Lower leg skin (tissue), 4 donors: ENCODE data around the gene ALPK1. TPM values are rescaled to one million over a fixed set of nuclear protein-coding genes. Genes with fewer than 3 reads are reported as not detected.

Source experiments
- DNase-seq, 2 donors: peaks; one replicate each; pipeline ENCODE4 v3.0.0-alpha.2; 2019; ENCODE audit warnings: low spot score in 2 of 2
- H3K4me3 ChIP-seq: fragments of 200-600 bp; sonication (generic); 2 replicates; pipeline ENCODE4 v1.5.1; 2017; ENCODE audit warnings: mild to moderate bottlenecking, low read depth; ENCODE audit not compliant: poor library complexity, severe bottlenecking
- POLR2A ChIP-seq, 2 donors: fragments of 450-650 bp; IDR thresholded peaks; one replicate each; pipeline ENCODE4 v1.6.1; 2016 to 2017; ENCODE audit warnings: antibody characterized with exemption in 2 of 2, mild to moderate bottlenecking in 1 of 2, moderate library complexity in 1 of 2
- WGBS, 2 donors: methylation state at CpG; one replicate each; pipeline ENCODE4 v1.1.5; 2018; 5-methylcytosine and 5-hydroxymethylcytosine counted together
- intact Hi-C: fragments of 100-400 bp; cut with DNase I; formaldehyde crosslinking; loops from one replicate; pipeline ENCODE4 v1.15.0; 2023; ENCODE audit warnings: low total_unique reads
- total RNA-seq, 4 donors: library from RNA; depleted of rRNA; stranded (reverse); fragments of >200 nt; gene quantifications; one replicate each; pipeline ENCODE4 v1.1.0, GENCODE V29; 2016
- TF ChIP-seq, protein P1 (sequence below), 3 donors: fragments of 450-650 bp; IDR thresholded peaks; one replicate each; pipeline ENCODE4 v1.5.1; 2016; ENCODE audit warnings: antibody characterized with exemption in 3 of 3, mild to moderate bottlenecking in 3 of 3, moderate library complexity in 2 of 3

The ALPK1 gene
- total RNA-seq, 4 donors from 2014 or later = 15.9 to 24.0 (median 19.7) TPM

DNA sequence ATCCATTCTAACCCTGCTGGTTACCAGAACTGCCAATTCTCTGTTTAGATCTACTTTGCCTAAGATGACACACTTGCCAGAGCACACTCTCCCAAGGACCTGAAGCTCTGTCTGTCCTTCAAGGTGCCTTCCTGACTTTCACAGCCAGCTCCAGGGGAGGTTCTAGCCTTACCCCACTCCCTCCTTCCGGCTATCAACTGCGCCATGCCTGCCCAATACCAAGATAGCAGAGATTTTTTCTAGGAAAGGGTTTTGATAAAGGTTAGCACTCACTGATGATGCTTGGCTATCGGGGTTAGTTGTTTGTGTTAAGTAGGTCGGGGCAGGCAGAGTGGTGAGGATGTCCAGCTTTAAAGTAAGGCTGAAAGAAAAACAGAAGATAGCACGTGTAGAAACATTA lies 14.3 kb downstream of the ALPK1 start:
- intact Hi-C loops = no loop called here
- WGBS, 2 donors = 87 to 94% methylated on average over 5 of the region's 5 CpGs
- TF ChIP-seq, protein P1, sequence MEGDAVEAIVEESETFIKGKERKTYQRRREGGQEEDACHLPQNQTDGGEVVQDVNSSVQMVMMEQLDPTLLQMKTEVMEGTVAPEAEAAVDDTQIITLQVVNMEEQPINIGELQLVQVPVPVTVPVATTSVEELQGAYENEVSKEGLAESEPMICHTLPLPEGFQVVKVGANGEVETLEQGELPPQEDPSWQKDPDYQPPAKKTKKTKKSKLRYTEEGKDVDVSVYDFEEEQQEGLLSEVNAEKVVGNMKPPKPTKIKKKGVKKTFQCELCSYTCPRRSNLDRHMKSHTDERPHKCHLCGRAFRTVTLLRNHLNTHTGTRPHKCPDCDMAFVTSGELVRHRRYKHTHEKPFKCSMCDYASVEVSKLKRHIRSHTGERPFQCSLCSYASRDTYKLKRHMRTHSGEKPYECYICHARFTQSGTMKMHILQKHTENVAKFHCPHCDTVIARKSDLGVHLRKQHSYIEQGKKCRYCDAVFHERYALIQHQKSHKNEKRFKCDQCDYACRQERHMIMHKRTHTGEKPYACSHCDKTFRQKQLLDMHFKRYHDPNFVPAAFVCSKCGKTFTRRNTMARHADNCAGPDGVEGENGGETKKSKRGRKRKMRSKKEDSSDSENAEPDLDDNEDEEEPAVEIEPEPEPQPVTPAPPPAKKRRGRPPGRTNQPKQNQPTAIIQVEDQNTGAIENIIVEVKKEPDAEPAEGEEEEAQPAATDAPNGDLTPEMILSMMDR (IDR thresholded peaks at IDR 0.05) = no peak
- TF ChIP-seq POLR2A (IDR thresholded peaks at IDR 0.05) = no peak

DNA sequence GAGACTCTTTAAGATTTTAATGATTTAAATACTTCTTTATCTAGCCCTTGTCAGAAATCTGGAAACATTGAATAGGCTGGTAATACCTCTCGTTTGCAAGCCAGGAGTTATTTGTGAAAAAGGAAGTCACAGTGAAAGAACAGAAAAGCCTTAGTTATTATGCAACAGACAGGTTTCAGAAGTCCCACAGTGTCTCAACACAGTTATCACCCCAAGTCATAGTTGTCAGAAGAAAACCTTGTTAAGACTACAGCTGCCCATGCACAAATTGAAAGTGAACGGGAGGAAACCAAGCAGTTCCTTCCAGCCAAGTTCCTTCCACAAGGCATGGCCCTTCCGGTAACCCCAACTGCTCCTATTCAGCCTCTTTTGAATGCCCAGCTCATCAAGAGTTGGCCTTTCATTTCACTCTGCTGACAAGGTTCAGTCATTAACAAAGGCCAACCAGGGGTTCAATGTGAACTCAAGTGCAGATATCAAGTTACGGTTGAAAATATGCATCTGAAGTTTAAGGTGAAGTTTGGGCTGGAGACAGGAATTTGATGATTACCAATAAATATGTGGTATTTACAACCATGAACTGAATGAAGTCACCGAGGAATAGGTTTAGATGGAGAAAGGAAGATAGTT lies 15.6 kb downstream of the ALPK1 start:
- TF ChIP-seq POLR2A (IDR thresholded peaks at IDR 0.05) = no peak
- TF ChIP-seq, protein P1 (IDR thresholded peaks at IDR 0.05) = no peak
- whole genome bisulfite sequencing, 2 donors = 88 to 91% methylated on average over 5 of the region's 5 CpGs
- DNase-seq = no peak
- intact Hi-C loops = no loop called here
- no peak overlapping the region for H3K4me3 ChIP-seq

More for the DNA sequence above, 14.3 kb downstream of the ALPK1 start:
- H3K4me3 ChIP-seq = no peak overlapping the region
- DNase-seq = no peak

DNA sequence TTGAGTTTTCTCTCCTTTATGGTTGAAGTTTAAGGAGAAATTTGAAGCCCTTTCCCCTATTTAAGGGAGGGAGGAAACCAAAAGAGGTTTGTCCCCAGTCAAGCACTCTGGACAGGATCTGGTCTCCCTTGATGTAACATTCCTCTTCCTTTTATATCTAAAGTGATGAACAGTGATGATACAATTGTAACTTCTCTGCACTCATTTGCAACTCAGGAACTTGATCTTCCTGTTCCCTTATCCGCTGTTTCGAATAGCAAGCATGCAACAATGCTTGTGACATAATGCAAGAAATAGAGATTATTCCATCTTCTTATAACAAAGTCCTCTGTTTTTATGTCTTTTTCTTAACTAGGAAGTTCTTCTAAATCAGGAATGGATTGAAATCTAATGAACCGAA lies 18.3 kb downstream of the ALPK1 start:
- intact Hi-C loops = no loop called here
- TF ChIP-seq POLR2A (IDR thresholded peaks at IDR 0.05) = no peak
- TF ChIP-seq, protein P1 (IDR thresholded peaks at IDR 0.05) = no peak
- no peak for DNase-seq
- 73 to 78% methylated on average over 3 of the region's 3 CpGs for WGBS, 2 donors
- no peak overlapping the region for H3K4me3 ChIP-seq

DNA sequence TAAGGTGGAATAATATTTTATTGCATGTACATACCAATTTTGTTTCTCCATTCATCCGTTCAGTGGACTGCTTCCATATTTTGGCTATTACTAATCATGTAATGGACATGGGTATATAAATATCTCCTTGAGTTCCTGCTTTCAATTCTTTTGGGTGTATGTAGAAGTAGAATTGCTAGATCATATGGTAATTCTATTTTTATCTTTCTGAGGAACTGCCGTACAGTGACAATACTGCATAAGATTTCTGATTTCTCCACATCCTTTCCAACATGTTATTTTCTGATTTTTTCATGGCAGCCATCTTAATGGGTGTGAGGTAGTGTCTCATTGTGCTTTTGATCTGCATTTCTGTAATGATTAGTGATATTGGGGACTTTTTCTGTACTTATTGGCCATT lies 19.2 kb downstream of the ALPK1 start:
- DNase-seq = no peak
- no peak overlapping the region for H3K4me3 ChIP-seq
- TF ChIP-seq POLR2A (IDR thresholded peaks at IDR 0.05) = no peak
- TF ChIP-seq, protein P1 (IDR thresholded peaks at IDR 0.05) = no peak
- WGBS, 2 donors = 80 to 89% methylated on average over 2 of the region's 2 CpGs
- intact Hi-C loops = no loop called here

DNA sequence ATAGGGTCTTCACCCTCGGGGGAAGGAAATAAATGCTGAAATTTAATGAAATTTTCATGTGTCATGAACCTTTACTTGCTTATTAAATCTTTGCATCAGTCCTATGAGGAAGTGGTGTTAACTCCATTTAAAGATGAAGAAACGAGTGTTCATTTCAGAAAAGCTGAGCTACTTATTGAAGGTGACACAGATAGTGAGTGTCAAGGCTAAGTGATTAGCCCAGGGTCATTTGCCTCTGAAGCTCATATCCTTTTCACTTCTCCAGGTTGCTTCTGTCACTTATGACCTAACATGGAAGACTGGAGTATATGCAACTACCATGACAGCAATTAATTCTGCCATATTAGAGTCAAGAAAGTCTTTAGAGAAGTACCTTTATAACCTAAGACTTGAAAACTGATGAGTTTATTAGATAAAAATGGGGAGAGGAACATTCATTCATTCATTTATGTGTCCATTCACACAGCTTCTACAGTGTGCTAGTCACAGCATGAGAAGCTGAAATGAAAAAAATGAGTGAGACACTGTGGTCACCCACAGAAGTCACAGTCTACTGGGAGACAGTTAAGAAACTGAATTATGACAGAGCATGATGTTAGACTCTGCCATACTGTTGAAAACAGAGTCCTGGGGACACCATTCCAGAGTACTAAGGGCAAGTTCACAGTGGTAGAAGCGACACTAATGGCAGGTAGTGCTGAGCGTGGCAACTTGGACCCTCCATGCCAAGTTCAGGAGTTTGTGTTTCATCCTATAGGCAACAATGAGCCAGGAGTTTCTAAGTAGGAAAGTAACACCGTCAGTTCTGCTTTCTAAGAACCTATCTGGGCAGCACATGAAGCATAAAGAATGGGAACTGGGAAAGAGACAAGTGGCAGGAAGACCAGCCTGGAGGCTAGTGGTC lies 21.3 kb downstream of the ALPK1 start:
- no peak overlapping the region for H3K4me3 ChIP-seq
- intact Hi-C loops = no loop called here
- TF ChIP-seq, protein P1 (IDR thresholded peaks at IDR 0.05) = no peak
- TF ChIP-seq POLR2A (IDR thresholded peaks at IDR 0.05) = no peak
- 90 to 95% methylated on average over 5 of the region's 5 CpGs for WGBS, 2 donors
- no peak for DNase-seq
